GM12892 (cell line): ENCODE data around the gene DYNLL1.

Experiments used
- POLR2A ChIP-seq: IDR thresholded peaks from 2 replicates; pipeline ENCODE4 v1.6.1; 2011; ENCODE audit warnings: low read depth, low read length, control low read depth
- POLR2AphosphoS5 ChIP-seq: IDR thresholded peaks from 2 replicates; pipeline ENCODE4 v1.6.1; 2011; ENCODE audit warnings: low read depth, low read length, control low read depth

DNA sequence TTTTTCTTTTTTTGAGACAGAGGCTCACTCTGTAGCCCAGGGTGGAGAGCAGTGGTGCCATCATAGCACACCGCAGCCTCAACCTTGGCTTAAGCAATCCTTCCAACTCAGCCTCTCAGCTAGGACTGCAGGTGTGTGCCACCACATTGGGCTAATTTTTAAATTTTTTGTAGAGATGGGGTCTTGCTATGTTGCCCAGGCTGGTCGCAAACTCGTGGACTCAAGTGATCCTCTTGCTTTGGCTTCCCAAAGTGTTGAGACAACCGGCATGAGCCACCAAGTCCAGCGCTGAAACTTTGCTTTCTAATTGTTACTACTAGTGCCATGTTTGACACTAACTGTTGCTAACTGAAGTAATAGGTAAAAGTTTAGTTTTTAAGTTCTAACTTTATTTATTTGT, 46.3 kb downstream of the DYNLL1 start:
- TF ChIP-seq POLR2A (no peak), POLR2AphosphoS5 (no peak)
